B cell (primary cell): Measurements from ENCODE around the gene SELENOP. TPM values are rescaled to one million over a fixed set of nuclear protein-coding genes. Genes with fewer than 3 reads are reported as not detected.

ENCODE experiments used
- ATAC-seq: fragments of 200-7000 bp; cut with Tn5 transposase; one replicate; pipeline ENCODE4 v1.10.0; 2021; ENCODE audit warnings: low read depth, mild to moderate bottlenecking, moderate number of reproducible peaks, moderate library complexity
- CTCF ChIA-PET: fragments of 350-600 bp; sonication (Branson Sonifier 250); formaldehyde crosslinking; loops from one replicate; lab custom pipeline; 2021; ENCODE audit warnings: antibody characterized with exemption, inconsistent platforms; lab: Charles Lee
- POLR2A ChIA-PET: fragments of 350-600 bp; sonication (Branson Sonifier 250); formaldehyde crosslinking; loops from one replicate; lab custom pipeline; 2021; ENCODE audit warnings: antibody characterized with exemption; lab: Charles Lee
- DNase-seq: peaks from one replicate; pipeline ENCODE4 v3.0.0; 2013
- H2AFZ ChIP-seq: 2 replicates; pipeline ENCODE4 v1.6.1; 2012; ENCODE audit warnings: mild to moderate bottlenecking, low read depth, low read length; ENCODE audit not compliant: insufficient read depth, poor library complexity, severe bottlenecking
- H3K27ac ChIP-seq, 2 donors: 1 replicate in 1 of 2; 2 replicates in 1 of 2; pipeline ENCODE4 v1.5.1; 2012 to 2013; ENCODE audit warnings: low read length in 2 of 2, mild to moderate bottlenecking in 2 of 2, moderate library complexity in 1 of 2
- H3K27me3 ChIP-seq, 4 experiments: fragments of 200-600 bp in 1 of 4; sonication (generic) in 1 of 4; replicated peaks in 1 of 4; 1 replicate in 2 of 4; 2 replicates in 2 of 4; pipeline versions ENCODE4 v1.6.1 to v1.7.0; 2013 to 2016; ENCODE audit warnings: low read length in 3 of 4, mild to moderate bottlenecking in 2 of 4, mixed read lengths in 1 of 4, moderate library complexity in 1 of 4; ENCODE audit not compliant: insufficient read depth in 4 of 4, control insufficient read depth in 3 of 4; ENCODE audit errors: control extremely low read depth in 1 of 4
- H3K36me3 ChIP-seq, 2 experiments: replicated peaks in 1 of 2; 1 replicate in 1 of 2; 2 replicates in 1 of 2; pipeline versions ENCODE4 v1.6.1 to v1.7.1; 2013; ENCODE audit warnings: low read length in 1 of 2; ENCODE audit not compliant: insufficient read depth in 2 of 2, control insufficient read depth in 1 of 2; ENCODE audit errors: control extremely low read depth in 1 of 2, extremely low read depth in 1 of 2
- H3K4me1 ChIP-seq, 2 donors: fragments of 200-600 bp in 1 of 2; sonication (generic) in 1 of 2; 1 replicate in 1 of 2; 2 replicates in 1 of 2; pipeline versions ENCODE4 v1.5.1 to v1.6.1; 2013 to 2017; ENCODE audit warnings: low read length in 2 of 2; ENCODE audit not compliant: control insufficient read depth in 2 of 2, insufficient read depth in 2 of 2
- H3K4me2 ChIP-seq: replicated peaks from 2 replicates; pipeline ENCODE3; 2012; ENCODE audit warnings: mild to moderate bottlenecking, low read depth, low read length; ENCODE audit not compliant: poor library complexity, severe bottlenecking
- H3K4me3 ChIP-seq, 5 experiments: fragments of 200-600 bp in 1 of 5; sonication (generic) in 1 of 5; 1 replicate in 3 of 5; 2 replicates in 2 of 5; pipeline versions ENCODE4 v1.5.1 to v1.7.0; 2011 to 2016; ENCODE audit warnings: low read length in 4 of 5, mild to moderate bottlenecking in 4 of 5, low read depth in 2 of 5, control low read depth in 1 of 5, moderate library complexity in 1 of 5; ENCODE audit not compliant: insufficient read depth in 1 of 5; ENCODE audit errors: control extremely low read depth in 1 of 5, extremely low read depth in 1 of 5
- H3K79me2 ChIP-seq: fragments of 200-600 bp; sonication (generic); one replicate; pipeline ENCODE4 v1.6.0; 2016; ENCODE audit warnings: low read length; ENCODE audit not compliant: control insufficient read depth, insufficient read depth
- H3K9ac ChIP-seq: fragments of 200-600 bp; sonication (generic); 2 replicates; pipeline ENCODE4 v1.6.1; 2017; ENCODE audit warnings: mild to moderate bottlenecking, low read length, moderate library complexity
- H3K9me3 ChIP-seq, 3 donors: one replicate each; pipeline versions ENCODE4 v1.6.1 to v1.7.1; 2013; ENCODE audit warnings: low read length in 2 of 3; ENCODE audit not compliant: control insufficient read depth in 2 of 3, insufficient read depth in 1 of 3; ENCODE audit errors: control extremely low read depth in 1 of 3
- H4K20me1 ChIP-seq: 2 replicates; pipeline ENCODE4 v1.6.0; 2012; ENCODE audit warnings: mild to moderate bottlenecking, low read length; ENCODE audit not compliant: insufficient read depth, control insufficient read depth, poor library complexity, severe bottlenecking
- H3K27ac Mint-ChIP-seq: one replicate; pipeline ENCODE4 v1.8.0; 2021; ENCODE audit warnings: mixed read lengths
- H3K27me3 Mint-ChIP-seq: one replicate; pipeline ENCODE4 v1.8.0; 2021; ENCODE audit warnings: mixed read lengths
- H3K4me1 Mint-ChIP-seq: one replicate; pipeline ENCODE4 v1.8.0; 2021; ENCODE audit warnings: mixed read lengths
- H3K4me3 Mint-ChIP-seq: one replicate; pipeline ENCODE4 v1.8.0; 2021; ENCODE audit warnings: mixed read lengths
- H3K9me3 Mint-ChIP-seq: one replicate; pipeline ENCODE4 v1.8.0; 2022; ENCODE audit warnings: mixed read lengths; ENCODE audit not compliant: insufficient read depth
- EZH2 ChIP-seq: IDR thresholded peaks from 2 replicates; pipeline ENCODE4 v1.6.1; 2012; ENCODE audit warnings: borderline replicate concordance, low read depth, mild to moderate bottlenecking, moderate library complexity, low read length; ENCODE audit not compliant: insufficient read depth, poor library complexity, severe bottlenecking
- WGBS: methylation state at CpG from one replicate; pipeline ENCODE4 v1.1.5; 2013; ENCODE audit warnings: missing lambda C conversion rate; ENCODE audit not compliant: insufficient coverage; 5-methylcytosine and 5-hydroxymethylcytosine counted together
- intact Hi-C: fragments of 100-400 bp; cut with micrococcal nuclease; formaldehyde crosslinking; loops from one replicate; pipeline ENCODE4 v1.10.0; 2022
- polyA plus RNA-seq: library from polyadenylated mRNA; depleted of rRNA; stranded (reverse); fragments of >200 nt; gene quantifications from 2 replicates; pipeline ENCODE4 v1.2.3, GENCODE V29; 2012
- total RNA-seq, 2 donors: library from RNA; stranded (reverse); fragments of 120-200 nt in 1 of 2; gene quantifications; 1 replicate in 1 of 2; 2 replicates in 1 of 2; pipeline versions ENCODE4 v1.2.3 to v1.2.4, GENCODE V29; 2013 to 2022
- TF ChIP-seq, protein P1 (sequence below): fragments of 200-600 bp; IDR thresholded peaks from one replicate; pipeline ENCODE4 v1.8.0; 2022; ENCODE audit warnings: antibody characterized with exemption, mild to moderate bottlenecking

SELENOP gene
- total and polyA plus RNA-seq, 2 donors (not counting 1 experiment from before 2014, with no cell fraction given), result 0.12 TPM; not detected in 1

DNA sequence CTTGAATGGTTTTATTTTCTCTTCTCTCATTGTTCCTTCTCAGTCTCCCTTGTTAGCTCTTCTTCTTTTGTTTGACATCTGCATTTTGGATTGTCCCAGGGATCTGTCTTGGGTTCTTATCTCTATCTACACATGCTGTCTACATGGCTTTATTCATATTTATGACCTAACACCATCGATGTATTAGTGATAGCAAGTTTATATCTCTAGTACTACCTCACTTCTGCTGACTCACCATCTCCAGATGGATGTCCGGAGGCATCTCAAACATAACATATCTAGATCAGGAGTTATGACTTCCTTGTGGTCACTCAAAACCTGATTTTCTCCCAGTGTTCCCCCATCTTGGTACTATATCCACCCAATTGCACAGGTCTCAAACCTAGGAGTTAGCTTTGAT is 19.2 kb upstream of the SELENOP start:
- DNase-seq (no peak), ATAC-seq (no peak)
- no peak overlapping the region for H3K27ac Mint-ChIP-seq
- H3K9me3 ChIP-seq, result no peaks in the 10 kb centered on the region
- no peak overlapping the region for H3K27ac ChIP-seq
- ChIA-PET CTCF (no interaction called here), POLR2A (no interaction called here)
- H3K36me3 ChIP-seq, result no peaks in the 10 kb centered on the region
- H3K4me3 ChIP-seq, result no peak overlapping the region
- no peaks in the 10 kb centered on the region for H3K9me3 Mint-ChIP-seq
- H3K4me2 ChIP-seq, result no peak overlapping the region
- H3K4me1 ChIP-seq, result no peaks in the 10 kb centered on the region
- no peaks in the 10 kb centered on the region for H3K79me2 ChIP-seq
- H3K4me1 Mint-ChIP-seq, result no peaks in the 10 kb centered on the region
- H3K4me3 Mint-ChIP-seq, result no peak overlapping the region
- no peaks in the 10 kb centered on the region for H4K20me1 ChIP-seq
- intact Hi-C loops, result no loop called here
- no peak overlapping the region for H3K9ac ChIP-seq
- peaks cover 0 to 4% (median 0%) of the 10 kb centered on the region in 4 experiments for H3K27me3 ChIP-seq
- 90% methylated on average over 1 of the region's 2 CpGs for WGBS
- H2AFZ ChIP-seq, result no peak overlapping the region
- peaks cover 7% of the 10 kb centered on the region for H3K27me3 Mint-ChIP-seq
- TF ChIP-seq, protein P1, sequence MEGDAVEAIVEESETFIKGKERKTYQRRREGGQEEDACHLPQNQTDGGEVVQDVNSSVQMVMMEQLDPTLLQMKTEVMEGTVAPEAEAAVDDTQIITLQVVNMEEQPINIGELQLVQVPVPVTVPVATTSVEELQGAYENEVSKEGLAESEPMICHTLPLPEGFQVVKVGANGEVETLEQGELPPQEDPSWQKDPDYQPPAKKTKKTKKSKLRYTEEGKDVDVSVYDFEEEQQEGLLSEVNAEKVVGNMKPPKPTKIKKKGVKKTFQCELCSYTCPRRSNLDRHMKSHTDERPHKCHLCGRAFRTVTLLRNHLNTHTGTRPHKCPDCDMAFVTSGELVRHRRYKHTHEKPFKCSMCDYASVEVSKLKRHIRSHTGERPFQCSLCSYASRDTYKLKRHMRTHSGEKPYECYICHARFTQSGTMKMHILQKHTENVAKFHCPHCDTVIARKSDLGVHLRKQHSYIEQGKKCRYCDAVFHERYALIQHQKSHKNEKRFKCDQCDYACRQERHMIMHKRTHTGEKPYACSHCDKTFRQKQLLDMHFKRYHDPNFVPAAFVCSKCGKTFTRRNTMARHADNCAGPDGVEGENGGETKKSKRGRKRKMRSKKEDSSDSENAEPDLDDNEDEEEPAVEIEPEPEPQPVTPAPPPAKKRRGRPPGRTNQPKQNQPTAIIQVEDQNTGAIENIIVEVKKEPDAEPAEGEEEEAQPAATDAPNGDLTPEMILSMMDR, result no peak
- no peak for TF ChIP-seq EZH2

DNA sequence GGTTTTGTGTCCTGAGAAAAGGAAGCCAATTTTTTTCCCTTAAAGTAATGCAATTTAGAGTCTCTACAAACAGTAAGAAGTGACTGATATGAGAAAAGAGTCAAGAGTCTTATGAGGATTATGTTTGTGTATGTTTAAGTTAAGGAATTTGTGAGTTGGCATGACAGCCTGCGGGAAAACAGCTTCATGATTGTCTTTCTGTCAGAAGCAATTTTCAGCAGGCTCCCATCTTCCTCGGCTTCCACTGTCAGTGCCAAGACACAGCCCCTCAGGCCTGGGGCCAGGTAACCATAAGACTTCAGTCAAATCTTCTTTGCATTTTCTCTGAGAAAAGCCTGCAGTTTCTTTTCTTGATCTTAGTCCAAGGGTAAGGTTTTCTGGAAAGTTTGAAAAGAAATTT is 17.0 kb upstream of the SELENOP start:
- Mint-ChIP-seq H3K4me1 (no peaks in the 10 kb centered on the region), H3K27ac (no peak overlapping the region), H3K4me3 (no peak overlapping the region), H3K9me3 (no peaks in the 10 kb centered on the region), H3K27me3 (peaks cover 5% of the 10 kb centered on the region)
- Histone ChIP-seq H3K27ac (no peak overlapping the region), H3K4me1 (no peaks in the 10 kb centered on the region), H3K4me3 (no peak overlapping the region), H3K79me2 (no peaks in the 10 kb centered on the region), H3K9me3 (no peaks in the 10 kb centered on the region), H4K20me1 (no peaks in the 10 kb centered on the region), H3K4me2 (no peak overlapping the region), H3K36me3 (no peaks in the 10 kb centered on the region), H3K27me3 (peaks cover 0 to 4% (median 0%) of the 10 kb centered on the region in 4 experiments), H3K9ac (no peak overlapping the region), H2AFZ (no peak overlapping the region)
- 93% methylated on average over 2 of the region's 2 CpGs for WGBS
- TF ChIP-seq EZH2, result no peak
- TF ChIP-seq, protein P1, result no peak
- POLR2A ChIA-PET, result no interaction called here
- CTCF ChIA-PET, result no interaction called here
- DNase-seq (no peak), ATAC-seq (no peak)
- intact Hi-C loops, result no loop called here
